Skin of body (tissue), 2 donors: ENCODE measurements around the gene PERP. TPM values are rescaled to one million over a fixed set of nuclear protein-coding genes. Genes with fewer than 3 reads are reported as not detected.
"Not testable (repeated sequence)": the region's sequence is repeated elsewhere in the genome, so short reads cannot be mapped to it uniquely, and the experiment has no call there.

ENCODE experiments used
- DNase-seq: peaks from one replicate; lab custom pipeline; 2025; lab: John Stamatoyannopoulos, UW
- total RNA-seq: library from RNA; depleted of rRNA; stranded (reverse); fragments of >200 nt; gene quantifications from one replicate; pipeline ENCODE4 v1.2.3, GENCODE V29; 2014

Gene PERP
- 162 TPM for total RNA-seq

GRCh38 chr6:138107078-138107751 is at the start of gene PERP:
Gene PERP (minus strand): TSS chr6:138107419. CDS start chr6:138107340, 79 bp downstream.
- DNase-seq, result no peak

DNA sequence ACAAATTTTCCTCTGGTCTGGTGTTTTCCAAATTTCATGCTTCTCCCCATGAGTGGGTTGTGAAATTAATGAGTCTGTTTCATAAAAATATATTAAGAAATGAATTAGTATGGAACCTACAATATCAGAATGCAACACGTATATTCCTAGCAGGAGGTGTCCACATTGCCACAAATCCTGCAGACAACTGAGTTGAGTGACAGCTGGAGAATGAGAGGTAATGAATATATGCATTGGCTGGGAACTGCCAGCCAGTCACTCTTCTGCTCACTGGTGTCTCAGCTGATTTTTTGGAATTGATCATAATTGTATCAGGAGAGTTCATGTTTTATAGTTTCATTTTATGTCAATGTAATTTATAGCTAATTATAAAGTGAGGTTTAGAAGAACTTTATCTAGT is 48.2 kb upstream of the PERP start:
- DNase-seq, result no peak

- no peak for DNase-seq
Observed at GRCh38 chr6:138146544-138146943, 39.3 kb upstream of the PERP start.

- DNase-seq, result no peak
Observed at GRCh38 chr6:138145402-138145801, 38.2 kb upstream of the PERP start.

DNA sequence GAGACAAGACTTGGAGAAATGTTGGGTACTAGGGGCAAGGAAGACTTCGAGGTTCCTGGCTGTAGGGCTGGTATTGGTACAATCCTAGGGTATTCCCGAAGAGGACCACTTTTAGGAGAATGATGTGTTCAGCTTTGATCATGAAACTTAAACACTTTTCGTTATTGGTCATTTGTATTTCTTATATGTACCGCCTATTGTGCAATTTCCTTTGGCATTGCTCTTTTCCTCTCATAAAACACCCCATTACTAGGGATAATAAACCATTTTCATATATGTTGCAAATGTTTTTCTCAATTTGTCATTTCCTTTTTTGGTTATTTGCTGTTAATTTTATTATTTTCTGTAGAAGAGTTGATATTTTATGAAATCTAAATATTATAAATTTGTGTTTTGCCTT is 35.6 kb upstream of the PERP start:
- no peak for DNase-seq

DNA sequence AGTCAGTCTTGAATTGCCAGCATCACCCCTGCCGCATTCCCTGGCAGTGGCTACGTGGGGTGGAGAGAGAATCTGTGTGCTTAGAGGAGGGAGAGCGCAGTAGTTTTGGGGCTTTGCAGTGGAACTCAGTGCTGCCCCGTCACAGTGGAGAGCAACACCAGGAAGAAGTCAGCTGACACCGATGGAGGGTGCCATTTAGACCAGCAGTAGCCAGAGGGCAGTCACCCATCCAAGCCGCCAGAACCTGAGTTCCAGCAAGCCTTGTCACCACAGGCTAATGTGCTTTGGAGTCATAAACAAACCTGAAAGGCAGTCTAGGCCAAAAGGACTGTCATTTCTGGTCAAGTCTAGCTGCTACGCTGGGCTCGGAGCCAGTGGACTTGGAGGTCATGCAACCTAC is 22.0 kb upstream of the PERP start:
- DNase-seq, result no peak

- DNase-seq, result no peak
Observed at GRCh38 chr6:138128096-138128495, 20.9 kb upstream of the PERP start.

DNA sequence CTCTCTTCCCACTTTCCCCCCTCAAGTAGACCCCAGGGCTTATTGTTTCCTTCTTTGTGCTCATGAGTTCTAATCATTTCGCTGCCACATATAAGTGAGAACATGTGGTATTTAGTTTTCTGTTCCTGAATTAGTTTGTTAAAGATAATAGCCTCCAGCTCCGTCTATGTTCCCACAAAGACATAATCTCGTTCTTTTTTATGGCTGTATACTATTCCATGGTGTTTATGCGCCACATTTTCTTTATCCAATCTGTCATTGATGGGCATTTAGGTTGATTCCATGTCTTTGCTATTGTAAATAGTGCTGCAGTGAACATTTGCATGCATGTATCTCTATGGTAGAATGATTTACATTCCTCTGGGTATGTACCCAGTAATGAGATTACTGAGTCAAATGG is 16.9 kb upstream of the PERP start:
- DNase-seq, result no peak

DNA sequence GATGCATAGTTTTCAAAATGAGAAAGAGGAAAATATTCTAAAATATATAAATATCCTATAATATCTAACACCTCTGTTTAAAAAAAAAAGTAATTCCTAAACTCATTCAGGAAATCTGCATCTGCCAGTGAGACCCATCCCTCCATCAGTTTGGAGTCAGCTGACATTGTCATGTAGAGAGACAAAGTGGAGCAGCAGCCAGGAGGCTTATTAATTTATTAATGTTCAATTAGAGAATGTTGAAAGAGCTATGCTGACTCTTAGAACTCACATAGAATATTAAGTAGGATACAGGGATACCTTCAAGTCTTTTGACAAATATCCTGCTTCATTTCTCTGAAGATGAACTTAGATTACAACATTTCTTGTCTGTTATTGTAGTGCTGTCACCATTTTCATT is 12.8 kb upstream of the PERP start:
- no peak for DNase-seq

GRCh38 chr6:138119229-138119628 is 12.0 kb upstream of the PERP start:
- DNase-seq, result not testable (repeated sequence)

DNA sequence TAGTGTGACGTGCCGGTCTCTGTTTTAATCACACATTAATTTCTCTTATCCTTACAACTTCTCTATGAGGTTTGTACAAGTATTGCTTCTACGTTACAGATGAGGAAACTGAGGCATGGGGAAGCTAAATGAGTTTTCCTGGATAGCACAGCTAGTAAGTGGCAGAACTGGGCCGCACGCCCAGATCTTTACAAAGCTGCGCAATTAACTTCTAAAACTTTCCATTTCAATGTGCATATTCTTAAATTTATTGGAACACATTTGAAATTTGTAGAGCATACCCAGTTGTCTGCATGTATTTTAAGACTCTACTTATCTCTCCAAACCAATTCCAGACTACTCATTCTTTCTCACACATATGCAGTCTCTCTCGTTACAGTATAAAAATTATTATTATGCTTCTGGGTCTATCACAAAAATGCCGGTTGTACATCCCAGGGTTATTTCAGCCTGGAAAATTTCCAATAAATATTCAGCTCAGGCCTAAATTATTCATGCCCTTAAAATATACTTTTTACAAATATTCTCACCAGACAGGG is 10.2 kb upstream of the PERP start:
- DNase-seq, result no peak

DNA sequence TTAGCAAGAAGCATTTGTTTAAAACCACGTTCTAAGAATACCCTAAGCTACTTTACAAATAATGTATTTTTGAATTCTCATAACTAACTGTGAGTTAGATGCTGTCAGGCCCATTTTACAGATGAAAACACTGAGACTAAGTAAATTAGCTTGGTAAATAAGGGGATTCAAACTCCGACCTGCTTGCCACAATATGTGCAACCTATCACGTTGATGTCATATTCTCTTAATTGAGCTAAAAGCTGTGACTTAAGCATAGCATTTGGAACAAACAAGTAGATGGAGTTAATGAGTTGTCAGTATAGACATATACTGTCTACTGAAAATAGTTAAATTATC is 9.4 kb upstream of the PERP start:
- no peak for DNase-seq

DNA sequence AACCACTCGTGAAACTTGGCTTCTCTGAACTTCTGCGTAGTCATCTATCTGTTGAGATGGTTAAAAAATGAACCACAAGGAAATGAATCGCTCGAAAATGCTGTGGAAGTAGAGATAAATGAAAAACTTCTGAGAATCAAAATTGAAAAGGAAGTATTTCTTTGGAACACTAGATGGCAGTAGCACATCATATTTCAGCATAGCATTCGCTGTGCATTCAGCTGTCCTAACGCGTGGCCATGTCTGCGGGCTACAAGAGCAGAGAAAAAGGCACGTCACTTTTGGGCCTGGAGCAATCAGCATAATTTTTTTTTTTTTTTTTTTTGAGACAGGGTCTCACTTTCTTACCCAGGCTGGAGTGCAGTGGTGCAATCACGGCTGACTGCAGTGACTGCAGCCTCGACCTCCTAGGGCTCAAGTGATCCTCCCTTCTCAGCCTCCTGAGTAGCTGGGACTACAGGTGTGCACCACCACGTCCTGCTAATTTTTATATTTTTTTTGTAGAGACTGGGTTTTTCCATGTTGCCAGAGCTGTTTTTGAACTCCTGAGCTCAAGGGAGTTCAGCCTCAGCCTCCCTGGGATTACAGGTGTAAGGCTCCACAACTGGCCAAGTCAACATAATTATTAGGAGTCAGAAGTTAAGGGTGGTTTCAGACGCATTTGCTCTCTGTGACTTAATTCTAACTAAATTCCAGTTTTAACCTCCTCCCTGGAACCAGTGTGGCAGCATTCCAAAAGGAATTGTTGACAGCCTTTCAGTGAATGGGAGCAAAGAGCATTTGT is 8.8 kb upstream of the PERP start:
- peak; percentile 56 for DNase-seq

GRCh38 chr6:138115201-138115600 is 8.0 kb upstream of the PERP start:
- no peak for DNase-seq

DNA sequence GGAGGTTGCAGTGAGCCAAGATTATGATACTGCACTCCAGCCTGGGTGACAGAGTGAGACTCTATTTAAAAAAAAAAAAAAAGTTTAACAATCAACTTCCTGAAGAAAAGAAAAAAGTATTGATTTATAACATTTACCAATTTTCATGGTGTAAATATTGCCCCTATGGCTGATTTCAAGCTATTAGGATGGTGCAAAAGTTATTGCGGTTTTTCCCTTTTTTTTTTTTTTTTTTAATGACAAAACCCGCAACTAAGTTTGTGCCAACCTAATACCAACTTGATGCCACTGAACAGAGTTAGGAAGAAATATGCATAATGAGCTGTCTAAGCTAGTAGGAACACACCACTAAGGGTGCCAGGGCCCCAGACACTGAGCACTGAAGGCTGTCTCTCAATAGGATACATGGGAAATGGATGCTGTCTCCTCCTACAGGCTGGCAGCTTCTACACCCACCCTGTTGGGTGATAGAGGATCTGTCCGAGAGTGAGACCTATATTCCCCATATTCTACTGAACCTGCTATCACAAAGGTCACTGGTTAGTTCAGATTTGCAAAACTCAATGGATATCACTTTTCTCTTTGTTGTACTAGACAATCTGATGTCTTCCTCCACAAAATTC is 6.5 kb upstream of the PERP start:
- DNase-seq, result no peak

GRCh38 chr6:138110229-138110628 is 3.0 kb upstream of the PERP start:
- no peak for DNase-seq

GRCh38 chr6:138109042-138109997 is 2.1 kb upstream of the PERP start:
- DNase-seq, result peak; percentile 63

DNA sequence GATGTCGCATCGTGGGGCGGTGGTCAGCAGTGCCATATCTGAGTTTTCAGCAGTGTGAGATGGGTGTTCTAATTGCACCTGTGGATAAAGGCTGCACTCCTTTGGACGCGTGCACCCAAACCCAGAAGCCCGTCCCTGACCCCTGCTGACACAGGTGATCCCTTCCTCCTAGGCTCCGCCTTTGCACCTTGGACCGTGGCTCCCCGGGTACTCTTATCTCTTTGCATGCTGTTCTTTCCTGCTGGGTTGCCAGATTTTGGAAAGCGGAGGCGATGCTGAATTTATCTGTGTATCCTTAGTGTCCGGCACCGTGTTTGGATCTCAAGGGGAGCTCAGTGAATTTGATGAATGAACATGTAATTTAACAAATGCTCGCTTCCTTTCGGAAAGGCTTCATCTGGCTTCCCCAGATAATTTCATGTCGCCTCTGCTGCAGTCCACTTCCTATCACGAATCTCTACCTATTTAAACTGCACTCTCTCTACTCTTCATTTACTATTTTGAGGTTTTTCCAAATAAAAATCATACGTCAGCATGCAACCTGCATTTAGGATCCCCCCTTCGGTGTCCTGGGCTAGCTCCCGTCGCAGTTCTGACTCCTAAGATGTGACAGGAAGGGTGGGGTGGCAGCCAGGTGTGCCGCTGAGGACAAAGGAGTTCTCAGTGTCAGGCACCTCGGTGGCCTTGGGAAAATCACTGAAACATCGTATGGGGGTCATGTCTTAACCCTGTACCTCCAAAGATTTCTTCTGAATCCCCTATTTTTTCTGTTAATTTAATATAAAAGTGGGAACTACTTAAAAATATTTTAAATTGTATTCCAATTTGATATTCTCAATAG is 753 bp upstream of the PERP start:
- no peak for DNase-seq

DNA sequence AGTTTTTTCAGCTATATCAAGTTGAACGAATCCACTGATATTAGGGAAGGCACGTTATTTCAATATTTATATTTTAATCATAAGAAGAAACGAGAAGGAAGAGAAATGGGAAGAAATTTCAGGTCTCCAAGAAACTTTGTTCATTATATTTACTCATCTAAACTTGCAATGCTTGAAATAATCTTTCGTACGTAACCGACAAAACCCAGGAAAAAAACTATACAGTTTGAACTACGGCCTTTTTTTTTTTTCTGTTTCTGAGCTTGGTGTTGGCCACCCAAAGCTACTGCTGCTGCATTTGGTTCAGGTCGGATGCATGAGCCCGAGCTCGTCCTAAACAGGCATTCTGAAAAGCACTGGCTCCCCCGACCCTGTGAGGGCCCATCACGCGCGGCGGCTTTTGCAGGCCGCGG is 548 bp downstream of the PERP start:
- DNase-seq, result no peak

DNA sequence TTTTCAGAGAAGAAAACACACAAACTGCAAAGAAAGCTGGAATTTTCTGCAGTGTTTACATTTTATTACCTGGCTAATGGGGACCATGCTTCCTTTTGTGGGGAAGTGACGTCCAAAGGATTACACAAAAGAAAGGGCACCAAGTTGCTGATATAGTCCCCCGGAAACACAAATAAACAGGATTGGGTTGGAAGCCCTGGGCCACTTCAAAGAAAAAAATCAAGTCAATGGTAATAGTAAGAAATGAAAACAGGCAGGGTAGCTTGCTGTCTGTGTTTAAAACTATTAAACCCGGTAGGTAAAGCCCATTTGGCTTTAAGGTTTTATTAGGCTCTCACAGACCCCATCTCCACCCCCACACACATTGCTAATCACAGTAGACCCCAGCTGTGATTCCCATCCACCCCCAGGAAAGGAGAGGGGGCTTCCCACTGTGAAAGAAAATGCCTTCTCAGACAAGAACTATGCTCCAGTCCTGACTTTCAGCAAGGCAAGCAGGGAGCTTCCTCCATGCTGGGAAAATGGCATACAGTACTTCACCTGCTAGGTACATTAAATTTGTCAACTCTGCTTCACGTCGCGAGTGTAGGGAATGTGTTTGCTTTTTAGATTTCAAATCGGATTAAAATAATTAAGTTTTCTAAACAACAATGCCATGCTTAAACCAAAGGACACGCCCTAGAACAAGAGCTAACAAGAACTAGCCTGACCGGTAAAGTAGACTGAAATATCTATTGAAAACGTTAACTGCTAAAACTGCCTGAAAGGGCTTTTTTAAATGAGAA is 1.1 kb downstream of the PERP start:
- DNase-seq, result no peak
